HEK293T (cell line): ENCODE results near the gene HOXD10.

Source experiments
- CTCF ChIA-PET: fragments of 350-600 bp; formaldehyde crosslinking; extraction: SDS; loops from one replicate; lab custom pipeline; 2021; ENCODE audit warnings: antibody characterized with exemption, inconsistent platforms; lab: Yijun Ruan, JAX
- POLR2A ChIA-PET: fragments of 350-600 bp; formaldehyde crosslinking; extraction: SDS; loops from one replicate; lab custom pipeline; 2020; ENCODE audit warnings: antibody characterized with exemption, inconsistent platforms; lab: Yijun Ruan, JAX
- DNase-seq: peaks from one replicate; pipeline ENCODE4 v3.0.0; 2012; ENCODE audit warnings: mixed read lengths; ENCODE audit errors: extremely low spot score
- ARNT ChIP-seq: fragments of 450-650 bp; IDR thresholded peaks from 2 replicates; pipeline ENCODE4 v1.6.1; 2017; ENCODE audit warnings: mild to moderate bottlenecking
- BHLHE40 ChIP-seq: fragments of 450-650 bp; IDR thresholded peaks from 2 replicates; pipeline ENCODE4 v1.6.1; 2016; ENCODE audit warnings: mild to moderate bottlenecking, moderate library complexity, borderline replicate concordance
- CTBP1 ChIP-seq: fragments of 450-650 bp; IDR thresholded peaks from 2 replicates; pipeline ENCODE4 v1.6.1; 2016; ENCODE audit warnings: borderline replicate concordance
- ELF4 ChIP-seq: fragments of 450-650 bp; IDR thresholded peaks from 2 replicates; pipeline ENCODE4 v1.6.1; 2017; ENCODE audit warnings: antibody characterized with exemption
- FOXA1 ChIP-seq: fragments of 450-650 bp; IDR thresholded peaks from 2 replicates; pipeline ENCODE4 v1.6.1; 2016; ENCODE audit warnings: mild to moderate bottlenecking
- FOXK2 ChIP-seq: fragments of 450-650 bp; IDR thresholded peaks from 2 replicates; pipeline ENCODE4 v1.6.1; 2016; ENCODE audit warnings: mild to moderate bottlenecking
- FOXM1 ChIP-seq: fragments of 450-650 bp; IDR thresholded peaks from 2 replicates; pipeline ENCODE4 v1.6.1; 2017; ENCODE audit warnings: mild to moderate bottlenecking, borderline replicate concordance
- HDGF ChIP-seq: fragments of 450-650 bp; IDR thresholded peaks from 2 replicates; pipeline ENCODE4 v1.6.1; 2017; ENCODE audit warnings: antibody characterized with exemption, borderline replicate concordance
- L3MBTL2 ChIP-seq: fragments of 450-650 bp; conservative IDR thresholded peaks from 2 replicates; pipeline ENCODE4 v1.6.1; 2016; ENCODE audit warnings: mild to moderate bottlenecking
- LEF1 ChIP-seq: fragments of 450-650 bp; IDR thresholded peaks from 2 replicates; pipeline ENCODE4 v1.6.1; 2017; ENCODE audit warnings: mild to moderate bottlenecking, borderline replicate concordance
- NFRKB ChIP-seq: fragments of 450-650 bp; IDR thresholded peaks from 2 replicates; pipeline ENCODE4 v1.6.1; 2016; ENCODE audit warnings: mild to moderate bottlenecking, moderate library complexity
- PKNOX1 ChIP-seq: fragments of 450-650 bp; IDR thresholded peaks from 2 replicates; pipeline ENCODE4 v1.6.1; 2016
- SP1 ChIP-seq: fragments of 450-650 bp; IDR thresholded peaks from 2 replicates; pipeline ENCODE4 v1.6.1; 2017
- SUZ12 ChIP-seq: fragments of 450-650 bp; IDR thresholded peaks from 2 replicates; pipeline ENCODE4 v1.6.1; 2016; ENCODE audit warnings: mild to moderate bottlenecking
- TARDBP ChIP-seq: fragments of 450-650 bp; IDR thresholded peaks from 2 replicates; pipeline ENCODE4 v1.6.1; 2016
- ZNF384 ChIP-seq: fragments of 450-650 bp; IDR thresholded peaks from 2 replicates; pipeline ENCODE4 v1.6.1; 2016

The HOXD10 gene

DNA sequence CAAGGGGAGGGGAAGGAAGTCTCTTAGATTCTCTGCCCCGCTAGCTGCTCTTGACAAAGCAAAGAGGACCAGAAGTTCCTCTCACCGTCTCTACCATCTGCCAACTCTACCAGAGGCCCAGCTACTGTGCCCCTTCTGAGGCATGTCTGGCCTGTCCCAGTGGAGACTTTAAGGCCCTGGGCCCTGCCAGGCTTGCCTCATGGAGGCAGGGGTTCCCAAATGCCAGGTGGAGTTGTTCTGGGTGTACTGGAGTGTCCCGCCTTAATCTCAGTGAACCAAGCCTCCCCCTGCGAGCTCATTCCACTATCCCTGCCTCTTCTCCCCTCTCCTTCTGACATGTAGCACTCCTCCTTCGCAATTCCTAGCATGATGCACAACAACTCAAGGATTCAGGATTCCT, 14.7 kb upstream of the HOXD10 start:
- no peak for DNase-seq
- ChIA-PET POLR2A (interaction anchor here (1.5 to 5.7 kb wide), 2 partner anchors 7 to 100 kb away, joined by 4 to 117 read pairs; partner anchors contain the start of genes HOXD13 and LNPK), CTCF (interaction anchor here (0.5 to 0.7 kb wide), 2 partner anchors 28 to 1048 kb away, joined by 3 to 4 read pairs; no protein-coding TSS in a partner anchor)
- no peak for TF ChIP-seq L3MBTL2

- ChIA-PET POLR2A (interaction anchor here (1.5 to 5.7 kb wide), 2 partner anchors 7 to 101 kb away, joined by 4 to 117 read pairs; partner anchors contain the start of genes HOXD13 and LNPK), CTCF (interaction anchor here (0.5 to 1.1 kb wide), 2 partner anchors 22 to 1047 kb away, joined by 3 to 4 read pairs; no protein-coding TSS in a partner anchor)
- no peak for TF ChIP-seq SUZ12
- TF ChIP-seq NFRKB, result no peak
- no peak for TF ChIP-seq LEF1
- no peak for TF ChIP-seq PKNOX1
- no peak for TF ChIP-seq ARNT
- TF ChIP-seq TARDBP, result no peak
- DNase-seq, result no peak
Observed at GRCh38 chr2:176102309-176102866, 14.2 kb upstream of the HOXD10 start.

GRCh38 chr2:176103194-176103593, 13.4 kb upstream of the HOXD10 start:
- POLR2A ChIA-PET, result interaction anchor here (1.1 to 5.7 kb wide), 3 partner anchors 8 to 551 kb away, joined by 3 to 117 read pairs (median 4); partner anchors contain the start of gene HOXD13
- CTCF ChIA-PET, result interaction anchor here (0.5 to 1.1 kb wide), 3 partner anchors 23 to 892 kb away, joined by 3 to 5 read pairs (median 3); no protein-coding TSS in a partner anchor
- TF ChIP-seq BHLHE40 (no peak), ARNT (no peak), L3MBTL2 (no peak)

DNA sequence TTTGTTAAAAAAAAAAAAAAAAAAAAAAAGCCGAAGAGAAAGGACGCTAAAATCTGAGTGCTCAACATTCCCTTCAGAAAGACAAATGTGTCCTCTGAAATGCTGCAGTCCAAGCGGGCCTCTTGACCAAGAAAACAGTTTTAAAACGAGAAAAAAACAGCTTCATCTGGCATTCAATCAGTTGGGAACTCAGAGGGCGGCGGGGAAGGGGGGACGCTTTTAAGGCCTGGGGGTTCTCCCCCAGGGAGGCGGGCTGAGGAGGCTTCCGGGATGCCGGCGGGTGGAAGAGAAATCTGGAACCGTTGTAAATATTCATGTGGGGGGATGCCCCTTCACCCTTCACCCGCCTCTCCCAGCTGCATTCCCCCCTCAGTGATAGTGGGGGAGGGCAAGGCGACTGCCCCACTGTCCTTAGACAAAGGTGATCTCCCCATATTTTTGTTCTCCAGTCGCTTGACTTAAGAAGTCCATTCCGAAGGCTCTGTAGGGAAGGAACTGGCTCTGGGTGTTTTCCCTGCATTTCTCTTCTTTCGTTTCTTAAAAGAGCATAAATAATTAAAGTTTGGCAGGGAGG, 12.7 kb upstream of the HOXD10 start:
- no peak for DNase-seq
- POLR2A ChIA-PET, result interaction anchor here (0.5 to 5.7 kb wide), 15 partner anchors 9 to 655 kb away, joined by 3 to 117 read pairs (median 5); partner anchors contain the start of genes HOXD13, HOXD8 and LNPK
- CTCF ChIA-PET, result interaction anchor here (0.5 to 1.4 kb wide), 7 partner anchors 10 to 893 kb away, joined by 3 to 5 read pairs (median 3); partner anchors contain the start of gene HOXD13
- no peak for TF ChIP-seq BHLHE40
- no peak for TF ChIP-seq ARNT
- TF ChIP-seq SUZ12, result no peak
- TF ChIP-seq SP1, result no peak
- no peak; the same call in 1 of the 2 replicates for TF ChIP-seq PKNOX1
- TF ChIP-seq FOXM1, result no peak
- TF ChIP-seq FOXA1, result no peak
- no peak for TF ChIP-seq FOXK2
- no peak for TF ChIP-seq L3MBTL2
- no peak for TF ChIP-seq CTBP1
- no peak for TF ChIP-seq TARDBP
- TF ChIP-seq NFRKB, result no peak
- TF ChIP-seq LEF1, result no peak
- no peak for TF ChIP-seq ZNF384
- TF ChIP-seq HDGF, result no peak
- no peak for TF ChIP-seq ELF4

More at GRCh38 chr2:176103194-176103593, 13.4 kb upstream of the HOXD10 start:
- DNase-seq, result no peak

DNA sequence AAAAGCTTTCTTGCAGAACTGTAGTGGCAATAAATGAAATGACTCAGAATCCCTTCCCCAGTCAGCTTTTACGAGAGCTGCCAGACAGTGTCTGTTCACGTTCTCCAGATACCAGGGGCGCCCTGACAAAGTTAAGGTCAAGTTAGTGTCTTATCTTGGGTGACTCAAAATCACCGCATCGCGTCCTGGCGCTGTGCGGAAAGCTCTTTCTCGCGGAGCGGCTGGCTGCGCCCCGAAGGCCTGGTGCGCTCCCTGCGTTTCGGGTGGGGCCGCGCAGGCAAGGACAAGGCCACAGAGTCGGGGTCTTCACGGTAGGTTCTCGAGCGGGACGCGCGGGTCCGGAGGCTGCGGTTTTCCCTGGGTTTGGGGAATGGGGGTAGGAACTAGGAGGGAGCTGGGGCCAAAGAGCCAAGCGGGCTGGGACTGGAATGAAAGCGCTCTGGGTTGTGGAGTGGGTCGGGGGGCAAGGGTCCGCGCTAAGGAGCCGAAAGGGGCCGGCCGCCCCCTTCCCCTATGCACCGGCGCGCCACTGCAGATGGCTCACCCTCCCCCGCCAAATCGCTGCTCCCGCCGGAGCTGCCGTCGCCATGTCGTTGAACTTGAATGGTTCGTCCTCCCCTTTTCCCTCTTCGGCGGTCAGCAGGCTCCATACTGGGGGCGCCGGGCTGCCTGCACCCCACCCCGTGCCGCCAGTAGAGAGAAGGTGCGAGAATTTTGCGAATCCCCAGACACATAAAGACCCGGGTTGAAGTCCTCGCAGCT, 12.1 kb upstream of the HOXD10 start:
- no peak for DNase-seq
- ChIA-PET CTCF (interaction anchor here (0.6 to 1.4 kb wide), 5 partner anchors 10 to 256 kb away, joined by 3 to 5 read pairs (median 4); partner anchors contain the start of gene HOXD13), POLR2A (interaction anchor here (0.5 to 5.7 kb wide), 25 partner anchors 9 to 937 kb away, joined by 3 to 117 read pairs (median 4); partner anchors contain the start of genes HOXD13, HOXD8 and LNPK)
- TF ChIP-seq NFRKB (no peak), PKNOX1 (peak; percentile 84; the same call in 1 of the 2 replicates), ARNT (peak; percentile 72; the same call in 1 of the 2 replicates), CTBP1 (peak; percentile 85)
